Measurements from ENCODE around the gene PTH2R.
"Not testable (repeated sequence)": the region's sequence is repeated elsewhere in the genome, so short reads cannot be mapped to it uniquely, and the experiment has no call there.

PTH2R gene

GRCh38 chr2:208529796-208530195, 123.2 kb downstream of the PTH2R start:
- Histone ChIP-seq H3K4me3 (ENCODE audit: low read depth, low read length) (no peak overlapping the region), H3K27me3 (ENCODE audit: control insufficient read depth, insufficient read depth, low read length) (no peaks in the 10 kb centered on the region), H3K36me3 (ENCODE audit: control insufficient read depth, insufficient read depth, low read length) (no peaks in the 10 kb centered on the region), H3K9ac (ENCODE audit: low read depth, low read length) (no peak overlapping the region), H3K9me3 (ENCODE audit: control insufficient read depth, insufficient read depth, low read length) (no peaks in the 10 kb centered on the region), H3K4me1 (ENCODE audit: control insufficient read depth, insufficient read depth, low read length) (no peaks in the 10 kb centered on the region)

- H3K27me3 ChIP-seq (ENCODE audit: control insufficient read depth, insufficient read depth, low read length): no peaks in the 10 kb centered on the region
- no peaks in the 10 kb centered on the region for H3K4me1 ChIP-seq (ENCODE audit: control insufficient read depth, insufficient read depth, low read length)
- H3K36me3 ChIP-seq (ENCODE audit: control insufficient read depth, insufficient read depth, low read length): no peaks in the 10 kb centered on the region
- no peak overlapping the region for H3K4me3 ChIP-seq (ENCODE audit: low read depth, low read length)
- peaks cover 3% of the 10 kb centered on the region for H3K9me3 ChIP-seq (ENCODE audit: control insufficient read depth, insufficient read depth, low read length)
- H3K9ac ChIP-seq (ENCODE audit: low read depth, low read length): no peak overlapping the region
Measured at GRCh38 chr2:208531361-208531760, 124.8 kb downstream of the PTH2R start.

GRCh38 chr2:208535578-208535977, 129.0 kb downstream of the PTH2R start:
- not testable (repeated sequence) for H3K4me1 ChIP-seq (ENCODE audit: control insufficient read depth, insufficient read depth, low read length); H3K27me3 ChIP-seq (ENCODE audit: control insufficient read depth, insufficient read depth, low read length); H3K9me3 ChIP-seq (ENCODE audit: control insufficient read depth, insufficient read depth, low read length); H3K4me3 ChIP-seq (ENCODE audit: low read depth, low read length); H3K9ac ChIP-seq (ENCODE audit: low read depth, low read length); H3K36me3 ChIP-seq (ENCODE audit: control insufficient read depth, insufficient read depth, low read length)

- H3K27me3 ChIP-seq (ENCODE audit: control insufficient read depth, insufficient read depth, low read length): no peaks in the 10 kb centered on the region
- no peak overlapping the region for H3K4me3 ChIP-seq (ENCODE audit: low read depth, low read length)
- H3K36me3 ChIP-seq (ENCODE audit: control insufficient read depth, insufficient read depth, low read length): no peaks in the 10 kb centered on the region
- H3K4me1 ChIP-seq (ENCODE audit: control insufficient read depth, insufficient read depth, low read length): no peaks in the 10 kb centered on the region
- H3K9ac ChIP-seq (ENCODE audit: low read depth, low read length): no peak overlapping the region
- peaks cover 2% of the 10 kb centered on the region for H3K9me3 ChIP-seq (ENCODE audit: control insufficient read depth, insufficient read depth, low read length)
Measured at GRCh38 chr2:208541461-208541988, 134.9 kb downstream of the PTH2R start.

GRCh38 chr2:208541989-208542464, 135.4 kb downstream of the PTH2R start:
- Histone ChIP-seq H3K36me3 (ENCODE audit: control insufficient read depth, insufficient read depth, low read length) (no peaks in the 10 kb centered on the region), H3K4me1 (ENCODE audit: control insufficient read depth, insufficient read depth, low read length) (no peaks in the 10 kb centered on the region), H3K4me3 (ENCODE audit: low read depth, low read length) (no peak overlapping the region), H3K27me3 (ENCODE audit: control insufficient read depth, insufficient read depth, low read length) (no peaks in the 10 kb centered on the region), H3K9me3 (ENCODE audit: control insufficient read depth, insufficient read depth, low read length) (no peaks in the 10 kb centered on the region), H3K9ac (ENCODE audit: low read depth, low read length) (no peak overlapping the region)

GRCh38 chr2:208542465-208543041, 136.0 kb downstream of the PTH2R start:
- Histone ChIP-seq H3K9ac (ENCODE audit: low read depth, low read length) (no peak overlapping the region), H3K9me3 (ENCODE audit: control insufficient read depth, insufficient read depth, low read length) (no peaks in the 10 kb centered on the region), H3K4me1 (ENCODE audit: control insufficient read depth, insufficient read depth, low read length) (no peaks in the 10 kb centered on the region), H3K4me3 (ENCODE audit: low read depth, low read length) (no peak overlapping the region), H3K36me3 (ENCODE audit: control insufficient read depth, insufficient read depth, low read length) (no peaks in the 10 kb centered on the region), H3K27me3 (ENCODE audit: control insufficient read depth, insufficient read depth, low read length) (no peaks in the 10 kb centered on the region)

All from iPS-15b (cell line).